ENCODE data around the gene EXOC4.

EXOC4 gene

DNA sequence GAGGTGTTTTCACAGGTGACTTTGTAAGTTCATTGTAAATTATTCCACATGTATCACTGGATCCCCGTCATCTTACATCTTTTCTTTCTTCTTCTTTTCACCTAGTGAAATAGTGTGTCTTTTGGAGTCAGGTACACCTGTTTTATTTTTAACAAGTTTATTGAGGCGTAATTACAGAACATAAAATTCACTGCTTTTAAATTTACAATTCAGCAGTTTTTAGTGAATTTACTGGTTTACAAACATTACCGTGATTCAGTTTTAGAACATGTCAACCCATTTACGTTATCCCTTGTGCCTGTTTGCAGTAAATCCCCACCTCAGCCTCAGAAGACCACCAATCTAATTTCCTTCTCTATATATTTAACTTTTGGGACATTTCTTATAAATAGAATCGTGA lies 256.9 kb downstream of the EXOC4 start:
- no peak overlapping the region for H3K4me3 ChIP-seq (replicated peaks; ENCODE audit: low read depth, low read length)
- no peak for DNase-seq (ENCODE audit: low read depth)
- TF ChIP-seq, protein P1, sequence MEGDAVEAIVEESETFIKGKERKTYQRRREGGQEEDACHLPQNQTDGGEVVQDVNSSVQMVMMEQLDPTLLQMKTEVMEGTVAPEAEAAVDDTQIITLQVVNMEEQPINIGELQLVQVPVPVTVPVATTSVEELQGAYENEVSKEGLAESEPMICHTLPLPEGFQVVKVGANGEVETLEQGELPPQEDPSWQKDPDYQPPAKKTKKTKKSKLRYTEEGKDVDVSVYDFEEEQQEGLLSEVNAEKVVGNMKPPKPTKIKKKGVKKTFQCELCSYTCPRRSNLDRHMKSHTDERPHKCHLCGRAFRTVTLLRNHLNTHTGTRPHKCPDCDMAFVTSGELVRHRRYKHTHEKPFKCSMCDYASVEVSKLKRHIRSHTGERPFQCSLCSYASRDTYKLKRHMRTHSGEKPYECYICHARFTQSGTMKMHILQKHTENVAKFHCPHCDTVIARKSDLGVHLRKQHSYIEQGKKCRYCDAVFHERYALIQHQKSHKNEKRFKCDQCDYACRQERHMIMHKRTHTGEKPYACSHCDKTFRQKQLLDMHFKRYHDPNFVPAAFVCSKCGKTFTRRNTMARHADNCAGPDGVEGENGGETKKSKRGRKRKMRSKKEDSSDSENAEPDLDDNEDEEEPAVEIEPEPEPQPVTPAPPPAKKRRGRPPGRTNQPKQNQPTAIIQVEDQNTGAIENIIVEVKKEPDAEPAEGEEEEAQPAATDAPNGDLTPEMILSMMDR (IDR thresholded peaks at IDR 0.05; ENCODE audit: low read length, missing control alignments): no peak

DNA sequence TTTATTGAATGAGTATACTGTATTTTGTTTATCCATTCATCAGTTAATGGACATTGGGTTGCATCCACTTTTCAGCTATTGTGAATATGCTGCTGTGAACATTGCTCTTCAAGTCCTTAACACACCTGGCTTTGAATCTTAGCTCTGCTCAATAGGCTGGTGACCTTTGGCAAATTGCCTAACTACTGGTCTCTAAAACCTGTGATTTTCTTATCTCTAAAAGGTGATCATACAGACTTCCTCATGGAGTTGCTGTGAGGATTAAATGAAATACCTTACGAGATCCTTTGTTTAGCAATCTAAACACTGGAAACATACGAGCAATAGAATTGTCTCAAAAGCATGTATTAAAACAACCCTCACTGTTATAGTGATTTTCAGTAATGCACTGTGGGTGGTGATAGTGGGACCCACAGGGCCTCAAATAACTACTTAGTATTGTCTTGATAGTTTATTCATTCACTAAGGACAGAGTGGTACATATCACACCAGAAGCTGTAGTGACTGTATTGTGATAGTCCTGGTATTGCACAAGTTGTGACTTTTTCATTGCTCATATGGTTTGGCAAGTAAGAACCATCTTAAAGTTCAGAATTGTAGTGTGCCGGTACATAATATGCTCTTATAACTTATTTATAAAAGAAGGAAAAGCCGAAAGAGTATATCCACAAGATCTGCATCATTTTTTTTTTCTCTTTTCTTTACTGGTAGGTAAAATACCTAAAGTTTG lies 257.6 kb downstream of the EXOC4 start:
- H3K4me3 ChIP-seq (replicated peaks; ENCODE audit: low read depth, low read length): no peak overlapping the region
- TF ChIP-seq, protein P1 (IDR thresholded peaks at IDR 0.05; ENCODE audit: low read length, missing control alignments): no peak
- DNase-seq (ENCODE audit: low read depth): peak; percentile 41

DNA sequence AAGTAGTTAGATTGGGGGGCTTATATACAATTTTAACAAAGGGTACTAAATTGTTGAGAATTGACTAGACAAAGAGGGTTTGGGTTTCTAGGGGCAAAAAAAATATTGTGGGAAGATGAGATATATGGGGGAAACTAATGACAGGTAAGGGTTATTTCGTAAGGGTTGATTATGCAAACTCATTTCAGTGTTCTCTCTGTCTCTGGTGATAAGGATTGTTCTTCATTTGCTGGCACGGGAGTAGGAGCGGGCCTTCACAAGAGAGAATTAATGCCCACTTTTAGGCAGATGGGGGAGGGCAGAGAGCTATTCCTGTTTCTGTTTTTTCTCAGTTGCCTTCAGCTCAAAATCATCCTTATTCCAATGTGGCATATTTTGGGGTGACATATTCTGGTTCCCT lies 258.4 kb downstream of the EXOC4 start:
- H3K4me3 ChIP-seq (replicated peaks; ENCODE audit: low read depth, low read length): no peak overlapping the region
- TF ChIP-seq, protein P1 (IDR thresholded peaks at IDR 0.05; ENCODE audit: low read length, missing control alignments): no peak
- no peak for DNase-seq (ENCODE audit: low read depth)

DNA sequence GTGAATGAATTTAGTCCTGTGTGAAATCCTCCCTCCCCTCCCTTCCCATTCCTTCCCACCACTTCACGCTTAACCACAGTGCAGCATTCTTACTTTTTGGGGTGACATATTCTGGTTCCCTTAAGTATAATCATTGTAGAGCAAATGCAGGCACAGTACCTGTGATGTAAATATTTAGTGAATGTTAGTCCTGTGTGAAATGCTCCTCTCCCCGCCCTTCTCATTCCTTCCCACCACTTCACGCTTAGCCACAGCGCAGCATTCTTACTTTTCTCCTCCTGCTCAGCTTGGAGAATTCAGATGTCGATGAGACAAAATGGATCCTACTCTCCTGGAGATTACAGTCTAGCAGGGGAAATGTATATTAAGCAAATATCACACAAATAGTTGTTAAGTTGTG lies 258.8 kb downstream of the EXOC4 start:
- no peak overlapping the region for H3K4me3 ChIP-seq (replicated peaks; ENCODE audit: low read depth, low read length)
- TF ChIP-seq, protein P1 (IDR thresholded peaks at IDR 0.05; ENCODE audit: low read length, missing control alignments): no peak
- DNase-seq (ENCODE audit: low read depth): no peak

DNA sequence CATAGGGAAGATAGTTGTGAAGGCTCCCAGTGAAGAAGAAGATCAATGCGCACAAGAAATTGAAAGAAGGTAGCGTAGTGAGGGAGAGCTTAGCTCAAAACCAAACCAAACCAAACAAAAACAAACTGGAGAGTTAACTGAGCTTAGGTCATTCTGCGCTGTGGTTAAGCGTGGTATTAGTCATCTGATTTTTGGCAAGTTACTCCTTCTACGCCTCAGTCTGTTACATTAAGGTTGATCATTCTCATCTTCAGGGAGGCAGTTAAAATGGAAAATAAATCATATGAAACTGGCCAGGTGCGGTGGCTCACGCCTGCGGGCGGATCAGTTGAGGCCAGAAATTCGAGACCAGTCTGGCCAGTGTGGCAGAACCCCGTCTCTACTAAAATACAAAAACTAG lies 259.7 kb downstream of the EXOC4 start:
- no peak overlapping the region for H3K4me3 ChIP-seq (replicated peaks; ENCODE audit: low read depth, low read length)
- TF ChIP-seq, protein P1 (IDR thresholded peaks at IDR 0.05; ENCODE audit: low read length, missing control alignments): no peak
- DNase-seq (ENCODE audit: low read depth): peak; percentile 72

DNA sequence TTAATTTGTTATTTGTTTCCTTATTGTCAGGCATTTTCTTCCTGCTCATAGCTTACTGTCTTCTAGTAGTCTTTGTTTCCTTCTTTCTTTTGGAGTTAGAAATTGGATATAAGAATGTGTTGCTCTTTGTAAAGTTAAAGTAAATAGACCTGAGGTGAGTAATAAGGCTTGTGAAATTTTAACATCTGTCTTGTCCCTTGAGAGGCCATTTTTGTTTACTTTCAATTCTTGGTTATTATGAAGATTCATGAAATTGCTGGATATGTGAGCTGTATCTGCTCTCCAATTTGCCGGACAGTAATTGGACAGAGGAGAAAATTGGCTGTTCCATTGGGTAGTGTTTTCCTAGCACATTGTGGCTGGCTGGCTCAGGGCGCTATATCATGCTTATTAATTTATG lies 260.7 kb downstream of the EXOC4 start:
- TF ChIP-seq, protein P1 (IDR thresholded peaks at IDR 0.05; ENCODE audit: low read length, missing control alignments): no peak
- H3K4me3 ChIP-seq (replicated peaks; ENCODE audit: low read depth, low read length): no peak overlapping the region
- peak; percentile 41 for DNase-seq (ENCODE audit: low read depth)

DNA sequence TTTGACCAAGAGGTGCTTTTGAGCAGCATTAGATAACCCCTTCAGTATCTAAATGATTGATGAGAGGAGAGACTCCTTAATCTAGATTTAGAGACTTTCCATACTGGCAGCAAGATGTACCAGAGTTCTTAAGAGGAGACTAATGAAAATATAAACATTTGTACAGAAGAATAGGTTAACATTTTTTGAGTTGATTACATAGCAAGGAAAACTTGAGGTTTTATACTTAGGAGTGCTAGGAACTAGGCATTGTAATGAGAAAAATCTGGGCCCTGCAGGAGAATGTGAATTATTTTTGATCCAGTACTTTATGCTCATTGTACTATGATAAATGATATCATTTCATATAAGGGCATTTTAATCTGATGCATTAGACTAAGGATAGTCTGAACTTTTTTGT lies 261.7 kb downstream of the EXOC4 start:
- TF ChIP-seq, protein P1 (IDR thresholded peaks at IDR 0.05; ENCODE audit: low read length, missing control alignments): no peak
- no peak overlapping the region for H3K4me3 ChIP-seq (replicated peaks; ENCODE audit: low read depth, low read length)
- no peak for DNase-seq (ENCODE audit: low read depth)
